GM12878 (cell line): ENCODE measurements around the gene ZBTB32. TPM values are rescaled to one million over a fixed set of nuclear protein-coding genes. Genes with fewer than 3 reads are reported as not detected.

Experiments
- ATAC-seq: fragments of 200-7000 bp; cut with Tn5 transposase; 3 replicates; pipeline ENCODE4 v1.9.1; 2020; ENCODE audit warnings: mild to moderate bottlenecking, moderate library complexity
- BruUV-seq: library from RNA; stranded (reverse); fragments of 400-500 nt; replicated peaks from 2 replicates; lab custom pipeline; 2021; lab: Mats Ljungman, UMichigan
- CTCF ChIA-PET: fragments of 300-600 bp; sonication (Branson Sonifier 250); formaldehyde crosslinking; extraction: SDS; loops from one replicate; lab custom pipeline; 2021; ENCODE audit warnings: inconsistent platforms; lab: Yijun Ruan, JAX
- POLR2A ChIA-PET: fragments of 350-600 bp; formaldehyde crosslinking; extraction: SDS; loops from one replicate; lab custom pipeline; 2021; ENCODE audit warnings: inconsistent platforms; lab: Charles Lee
- RAD21 ChIA-PET: fragments of 300-600 bp; sonication (Branson Sonifier 250); formaldehyde crosslinking; loops from one replicate; lab custom pipeline; 2023; ENCODE audit warnings: antibody characterized with exemption; ENCODE audit not compliant: unreplicated experiment; lab: Charles Lee
- SMC1A ChIA-PET: fragments of 300-600 bp; sonication (Branson Sonifier 250); formaldehyde crosslinking; loops from one replicate; lab custom pipeline; 2023; ENCODE audit not compliant: unreplicated experiment, uncharacterized antibody; lab: Charles Lee
- DNase-seq: peaks from one replicate; pipeline ENCODE4 v3.0.0-alpha.2; 2011; ENCODE audit warnings: low read depth, low spot score
- FAIRE-seq: peaks from 3 replicates; lab custom pipeline; 2011; peaks lifted over from hg19 to GRCh38; lab: Jason Lieb, UNC
- H2AFZ ChIP-seq: 2 replicates; pipeline ENCODE4 v1.6.0; 2011; ENCODE audit warnings: low read depth, low read length, control low read depth; ENCODE audit not compliant: control insufficient read depth
- H3K27ac ChIP-seq: 2 replicates; pipeline ENCODE4 v1.5.1; 2011; ENCODE audit warnings: control low read depth; ENCODE audit not compliant: control insufficient read depth, insufficient read depth
- H3K27me3 ChIP-seq, 2 experiments: replicated peaks in 1 of 2; 2 replicates each; pipeline versions ENCODE4 v1.6.0 to v1.6.1; 2011; ENCODE audit warnings: low read length in 1 of 2; ENCODE audit not compliant: control insufficient read depth in 2 of 2, insufficient read depth in 2 of 2
- H3K36me3 ChIP-seq, 2 experiments: 2 replicates each; pipeline ENCODE4 v1.5.1; 2011; ENCODE audit warnings: low read length in 1 of 2; ENCODE audit not compliant: control insufficient read depth in 2 of 2, insufficient read depth in 2 of 2
- H3K4me1 ChIP-seq: 2 replicates; pipeline ENCODE4 v1.6.1; 2011; ENCODE audit warnings: mild to moderate bottlenecking, low read length, moderate library complexity, mixed read lengths; ENCODE audit not compliant: control insufficient read depth, insufficient read depth
- H3K4me2 ChIP-seq: 2 replicates; pipeline ENCODE4 v1.6.0; 2011; ENCODE audit warnings: control low read depth; ENCODE audit not compliant: control insufficient read depth, insufficient read depth
- H3K4me3 ChIP-seq: fragments of 200-600 bp; sonication (generic); 2 replicates; pipeline ENCODE4 v1.5.1; 2016
- H3K79me2 ChIP-seq: 2 replicates; pipeline ENCODE4 v1.6.0; 2011; ENCODE audit warnings: low read length; ENCODE audit not compliant: control insufficient read depth, insufficient read depth
- H3K9ac ChIP-seq: 2 replicates; pipeline ENCODE4 v1.8.0; 2011; ENCODE audit warnings: low read length, control low read depth, mixed read lengths; ENCODE audit not compliant: control insufficient read depth, insufficient read depth
- H3K9me3 ChIP-seq: replicated peaks from 3 replicates; pipeline ENCODE4 v1.5.1; 2011; ENCODE audit warnings: mild to moderate bottlenecking, low read length; ENCODE audit not compliant: control insufficient read depth, insufficient read depth
- H4K20me1 ChIP-seq: 2 replicates; pipeline ENCODE4 v1.6.0; 2011; ENCODE audit not compliant: control insufficient read depth, insufficient read depth
- BCL11A ChIP-seq: IDR thresholded peaks from 2 replicates; pipeline ENCODE4 v1.6.1; 2011; ENCODE audit warnings: low read depth, low read length
- PRDM15 ChIP-seq: fragments of 450-650 bp; formaldehyde crosslinking; IDR thresholded peaks from 2 replicates; pipeline ENCODE4 v1.4.0; 2020; ENCODE audit warnings: mild to moderate bottlenecking, moderate library complexity
- ZNF207 ChIP-seq: fragments of 450-650 bp; IDR thresholded peaks from 2 replicates; pipeline ENCODE4 v1.6.1; 2014; ENCODE audit warnings: antibody characterized with exemption, mild to moderate bottlenecking, borderline replicate concordance
- WGBS: methylation state at CpG from one replicate; pipeline ENCODE4 v1.1.6; 2016; ENCODE audit warnings: low lambda C conversion rate; ENCODE audit not compliant: insufficient replicate concordance, insufficient coverage; ENCODE audit errors: missing lambda C conversion rate; 5-methylcytosine and 5-hydroxymethylcytosine counted together
- in situ Hi-C: fragments of 300-500 bp; cut with MboI; formaldehyde crosslinking; loops from 9 replicates; pipeline ENCODE4 v1.14.3; 2018; ENCODE audit warnings: mixed read lengths
- intact Hi-C: fragments of 100-400 bp; cut with micrococcal nuclease; formaldehyde crosslinking; loops from one replicate; pipeline ENCODE4 v1.14.2; 2022; ENCODE audit not compliant: unreplicated experiment
- polyA plus RNA-seq, 11 experiments: library from polyadenylated mRNA; depleted of rRNA in 4 of 11; unstranded in 6 of 11; stranded (reverse) in 5 of 11; fragments of >200 nt; fragmentation: Nextera tagmentation in 4 of 11; fragmentation: Illumina TruSeq in 1 of 11; extraction: Ambion mirVana in 4 of 11; extraction: Trizol in 1 of 11; gene quantifications; 1 replicate in 1 of 11; 2 replicates in 10 of 11; pipeline versions ENCODE4 v1.2.1 to v1.2.3, GENCODE V29; 2011 to 2016; ENCODE audit warnings: inconsistent platforms in 2 of 11, missing spikeins in 2 of 11, low read depth in 1 of 11
- total RNA-seq, 4 experiments: library from RNA; depleted of rRNA in 3 of 4; stranded (reverse); fragments of >200 nt in 3 of 4; fragmentation: Illumina TruSeq in 1 of 4; extraction: Trizol in 1 of 4; gene quantifications; 2 replicates each; pipeline versions ENCODE4 v1.2.1 to v1.2.3, GENCODE V29; 2013 to 2021

ZBTB32 gene
- total and polyA plus RNA-seq, 10 of the 15 experiments (the other 5 are each of a cell fraction or from before 2014, with no cell fraction given): 1.0 to 46.7 (median 16.0) TPM

GRCh38 chr19:35692010-35692409, 12.3 kb upstream of the ZBTB32 start (continued):
- no peak for TF ChIP-seq PRDM15 (CRISPR knock-in tag)
- TF ChIP-seq, all 136 proteins: peak for 0

GRCh38 chr19:35693422-35693821, 10.9 kb upstream of the ZBTB32 start:
- Histone ChIP-seq H3K27me3 (no peaks in the 10 kb centered on the region), H3K4me2 (no peak overlapping the region), H3K27ac (no peak overlapping the region), H4K20me1 (no peaks in the 10 kb centered on the region), H3K4me1 (peaks cover 18% of the 10 kb centered on the region), H3K9ac (no peak overlapping the region), H2AFZ (no peak overlapping the region), H3K36me3 (no peaks in the 10 kb centered on the region), H3K4me3 (no peak overlapping the region), H3K79me2 (no peaks in the 10 kb centered on the region), H3K9me3 (no peaks in the 10 kb centered on the region; the same call in 2 of the 3 replicates)
- DNase-seq (no peak), FAIRE-seq (no peak), ATAC-seq (no peak)
- TF ChIP-seq ZNF207: peak; percentile 42; the same call in 1 of the 2 replicates
- TF ChIP-seq BCL11A: no peak
- intact Hi-C loops: loop anchor here (1.0 to 5.0 kb wide), 3 partner anchors 47 to 238 kb away; no protein-coding TSS in a partner anchor
- ChIA-PET RAD21 (interaction anchor here (1.0 to 2.2 kb wide), 5 partner anchors 18 to 238 kb away, joined by 3 to 13 read pairs (median 6); partner anchors contain the start of gene LIN37), CTCF (interaction anchor here (0.9 to 7.8 kb wide), 14 partner anchors 8 to 218 kb away, joined by 3 to 271 read pairs (median 6); partner anchors contain the start of genes IGFLR1, PRODH2, PSENEN and U2AF1L4), SMC1A (interaction anchor here (1.2 to 12.3 kb wide), 4 partner anchors 20 to 189 kb away, joined by 4 to 375 read pairs (median 6); partner anchors contain the start of gene LIN37), POLR2A (interaction anchor here (0.6 to 11.9 kb wide), 4 partner anchors 9 to 82 kb away, joined by 3 to 516 read pairs (median 4); no protein-coding TSS in a partner anchor)
- WGBS: 7% methylated on average over 8 of the region's 8 CpGs
- BruUV-seq: no TSS peak
- in situ Hi-C loops: no loop called here
